Measurements from ENCODE around the gene CNTNAP2. TPM values are rescaled to one million over a fixed set of nuclear protein-coding genes. Genes with fewer than 3 reads are reported as not detected.

The CNTNAP2 gene
- total and polyA plus RNA-seq, 12 donors, result 0.07 to 0.77 (median 0.24) TPM

GRCh38 chr7:147765301-147765700 is 1648.7 kb downstream of the CNTNAP2 start:
- H3K9me3 ChIP-seq, result no peaks in the 10 kb centered on the region
- H3K27ac ChIP-seq, result no peak overlapping the region
- H3K36me3 ChIP-seq, result no peaks in the 10 kb centered on the region
- TF ChIP-seq CTCF (IDR thresholded peaks at IDR 0.05), result no peak
- no peak overlapping the region for H3K4me3 ChIP-seq
- H3K4me1 ChIP-seq, result no peaks in the 10 kb centered on the region
- 84 to 87% methylated on average over 4 of the region's 4 CpGs for WGBS, 2 donors
- DNase-seq (no peak), ATAC-seq (no peak)
- intact Hi-C loops (cut with DNase I), result no loop called here
- no peaks in the 10 kb centered on the region for H3K27me3 ChIP-seq

GRCh38 chr7:147771344-147771743 is 1654.7 kb downstream of the CNTNAP2 start:
- Histone ChIP-seq H3K4me3 (no peak overlapping the region), H3K36me3 (no peaks in the 10 kb centered on the region), H3K4me1 (no peaks in the 10 kb centered on the region), H3K27ac (no peak overlapping the region), H3K27me3 (no peaks in the 10 kb centered on the region), H3K9me3 (no peaks in the 10 kb centered on the region)
- no peak for TF ChIP-seq CTCF (IDR thresholded peaks at IDR 0.05)
- intact Hi-C loops (cut with DNase I), result no loop called here
- ATAC-seq (no peak), DNase-seq (no peak)
- WGBS, 2 donors, result 61% methylated on average over 3 of the region's 3 CpGs

GRCh38 chr7:147774461-147774860 is 1657.9 kb downstream of the CNTNAP2 start:
- no peak overlapping the region for H3K27ac ChIP-seq
- no peaks in the 10 kb centered on the region for H3K4me1 ChIP-seq
- DNase-seq, result no peak
- H3K9me3 ChIP-seq, result no peaks in the 10 kb centered on the region
- WGBS, 2 donors, result 84 to 93% methylated on average over 2 of the region's 2 CpGs
- ATAC-seq, result no peak
- no peak for TF ChIP-seq CTCF (IDR thresholded peaks at IDR 0.05)
- no peaks in the 10 kb centered on the region for H3K27me3 ChIP-seq
- H3K4me3 ChIP-seq, result no peak overlapping the region
- no peaks in the 10 kb centered on the region for H3K36me3 ChIP-seq
- intact Hi-C loops (cut with DNase I), result no loop called here

GRCh38 chr7:147775516-147776284 is 1659.1 kb downstream of the CNTNAP2 start:
- no peak overlapping the region for H3K4me3 ChIP-seq
- H3K36me3 ChIP-seq, result no peaks in the 10 kb centered on the region
- no peak for TF ChIP-seq CTCF (IDR thresholded peaks at IDR 0.05)
- no peaks in the 10 kb centered on the region for H3K4me1 ChIP-seq
- H3K27me3 ChIP-seq, result no peaks in the 10 kb centered on the region
- no peaks in the 10 kb centered on the region for H3K9me3 ChIP-seq
- ATAC-seq (no peak), DNase-seq (no peak)
- WGBS, 2 donors, result 38 to 54% methylated on average over 1 of the region's 1 CpG
- no peak overlapping the region for H3K27ac ChIP-seq
- intact Hi-C loops (cut with DNase I), result loop anchor here in 1 of 10 donors (2.0 kb wide), 1 partner anchor 19 kb away; no protein-coding TSS in a partner anchor

Measured in heart right ventricle (tissue), 16 donors.